ENCODE results near the gene SIN3A.
"Not testable (repeated sequence)": the region's sequence is repeated elsewhere in the genome, so short reads cannot be mapped to it uniquely, and the experiment has no call there.

The SIN3A gene

DNA sequence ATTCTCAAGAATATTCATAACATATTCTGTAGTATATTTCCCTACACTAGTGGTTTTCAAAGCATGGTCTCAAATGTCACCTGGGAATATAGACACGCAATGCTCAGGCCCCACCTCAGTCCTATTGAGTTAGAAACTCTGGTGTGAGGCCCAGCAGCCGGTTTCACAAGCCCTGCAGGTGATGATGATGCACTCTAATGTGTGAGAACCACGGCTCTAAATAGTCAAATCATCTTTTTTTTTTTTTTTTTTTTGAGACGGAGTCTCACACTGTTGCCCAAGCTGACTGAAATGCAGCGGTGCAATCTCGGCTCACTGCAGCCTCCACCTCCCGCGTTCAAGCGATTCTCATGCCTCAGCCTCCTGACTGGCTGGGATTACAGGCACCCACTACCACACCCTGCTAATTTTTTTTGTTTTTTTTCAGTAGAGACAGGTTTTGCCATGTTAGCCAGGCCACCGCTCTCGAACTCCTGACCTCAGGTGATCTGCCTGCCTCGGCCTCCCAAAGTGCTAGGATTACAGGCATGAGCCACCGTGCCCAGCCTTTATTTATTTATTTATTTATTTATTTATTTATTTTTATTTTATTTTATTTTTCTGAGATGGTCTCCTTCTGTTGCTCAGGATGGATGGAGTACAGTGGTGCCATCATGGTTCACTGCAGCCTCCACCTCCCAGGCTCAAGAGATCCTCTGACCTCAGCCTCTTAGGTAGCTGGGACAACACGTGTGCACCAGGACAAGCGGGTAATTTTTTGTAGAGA, 117.7 kb downstream of the SIN3A start:
- DNase-seq = not testable (repeated sequence)

DNA sequence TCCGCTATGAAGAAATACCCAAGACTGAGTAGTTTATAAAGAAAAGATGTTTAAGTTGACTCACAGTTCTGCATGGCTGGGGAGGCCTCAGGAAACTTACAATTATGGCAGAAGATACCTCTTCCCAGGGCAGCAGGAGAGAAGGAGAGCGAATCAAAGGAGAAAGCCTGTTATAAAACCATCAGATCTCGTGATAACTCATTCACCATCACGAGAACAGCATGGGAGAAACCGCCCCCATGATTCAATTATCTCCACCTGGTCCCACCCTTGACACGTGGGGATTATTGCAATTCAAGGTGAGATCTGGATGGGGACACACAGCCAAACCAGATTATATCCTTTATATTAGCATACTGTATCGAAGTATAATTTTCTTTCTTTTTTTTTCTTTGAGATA, 119.4 kb downstream of the SIN3A start:
- DNase-seq = not testable (repeated sequence)

DNA sequence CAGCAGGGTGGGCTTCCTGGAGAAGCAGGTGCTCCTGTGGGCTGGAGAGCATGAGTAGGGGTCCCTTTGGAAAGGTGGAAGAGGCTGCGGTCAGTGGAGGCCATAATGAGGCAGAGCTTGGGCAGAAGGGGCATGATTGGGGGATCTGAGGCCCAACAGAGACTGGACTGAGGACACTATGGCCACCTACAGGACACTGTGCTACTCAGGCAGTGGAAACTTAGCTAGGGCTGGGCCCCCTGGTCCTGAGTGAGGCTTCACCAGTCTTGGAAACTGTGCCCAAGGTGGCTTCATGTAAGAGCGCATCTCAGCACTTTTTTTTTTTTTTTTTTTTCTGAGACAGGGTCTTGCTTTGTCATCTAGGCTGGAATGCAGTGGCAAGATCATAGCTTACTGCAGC, 121.9 kb downstream of the SIN3A start:
- no peak for DNase-seq

DNA sequence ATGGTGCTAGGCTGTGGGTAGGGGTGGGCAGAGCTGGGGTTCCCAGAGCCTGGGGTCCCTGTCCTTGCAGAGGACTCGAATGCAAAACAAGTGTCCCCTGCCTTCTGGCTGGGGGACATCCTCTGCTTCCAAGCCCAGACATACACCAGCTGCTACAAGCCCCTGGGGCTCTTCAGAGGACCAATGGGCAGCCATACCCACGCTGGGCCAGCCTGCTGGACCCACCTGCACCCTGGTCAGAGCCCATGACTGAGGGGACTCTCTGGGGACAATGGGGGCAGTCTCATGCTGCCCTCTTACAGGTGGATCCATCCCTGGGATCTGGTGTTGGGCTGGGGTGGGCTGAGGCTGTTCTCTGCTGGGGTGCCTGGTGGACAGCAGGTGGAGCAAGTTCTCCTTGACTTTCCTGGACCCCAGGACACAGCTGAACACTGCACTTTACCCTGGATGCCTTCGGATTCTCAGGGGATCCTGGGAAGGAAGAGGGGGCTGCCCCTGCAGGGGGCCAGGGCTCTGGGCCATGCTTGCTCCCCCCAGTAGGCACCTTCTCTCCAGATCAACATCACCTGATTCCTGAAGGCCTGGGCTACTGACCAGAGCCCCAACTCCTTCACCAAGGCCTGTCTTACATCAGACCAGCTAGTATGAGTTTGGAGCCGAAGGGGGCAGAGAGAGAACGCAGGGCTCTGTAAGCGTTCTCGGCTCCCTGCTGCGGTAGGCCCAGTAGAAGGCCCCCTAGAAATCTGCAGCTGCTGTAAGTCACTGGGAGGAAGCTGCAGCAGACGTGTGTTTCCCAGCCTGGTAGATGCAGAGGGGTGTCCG, 122.8 kb downstream of the SIN3A start:
- DNase-seq = no peak

DNA sequence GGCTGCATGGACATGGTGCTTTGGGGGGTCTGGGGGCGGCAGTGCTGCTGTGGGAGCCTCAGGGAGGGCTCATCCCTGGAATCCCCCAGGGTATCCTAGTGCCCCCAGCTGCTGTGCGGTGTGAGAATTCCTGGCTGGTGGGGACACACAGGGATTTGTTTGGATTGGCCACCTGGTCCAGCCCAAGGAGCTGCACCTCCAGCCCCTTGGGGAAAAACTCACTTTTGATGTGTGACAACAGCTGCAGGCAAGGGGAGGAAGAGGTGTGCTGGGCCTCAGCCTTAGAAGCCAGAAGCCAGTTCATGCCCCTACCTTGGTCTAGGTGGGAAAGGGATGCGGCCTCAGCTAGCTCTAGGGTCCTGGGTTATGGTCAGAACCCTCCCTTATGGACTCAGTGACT, 124.0 kb downstream of the SIN3A start:
- no peak for DNase-seq

DNA sequence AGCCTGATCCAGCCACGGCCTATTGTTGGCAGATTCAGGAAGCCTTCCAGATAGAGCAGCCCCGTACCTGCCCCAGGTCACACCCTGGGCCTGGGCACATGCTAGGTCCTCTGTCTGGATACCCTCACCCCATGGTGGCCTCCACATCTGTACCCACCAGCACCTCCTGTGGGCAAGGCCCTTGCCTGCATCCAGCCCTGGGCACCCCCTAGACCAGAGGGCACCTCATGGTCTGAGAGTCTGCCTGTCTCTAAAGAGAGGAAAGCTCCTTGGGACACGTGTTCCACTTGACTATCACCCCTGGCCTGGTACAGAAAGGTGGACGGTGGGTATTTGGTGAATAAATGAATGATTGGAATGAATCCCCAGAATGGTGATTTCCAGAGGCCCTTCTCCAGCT, 124.5 kb downstream of the SIN3A start:
- no peak for DNase-seq

DNA sequence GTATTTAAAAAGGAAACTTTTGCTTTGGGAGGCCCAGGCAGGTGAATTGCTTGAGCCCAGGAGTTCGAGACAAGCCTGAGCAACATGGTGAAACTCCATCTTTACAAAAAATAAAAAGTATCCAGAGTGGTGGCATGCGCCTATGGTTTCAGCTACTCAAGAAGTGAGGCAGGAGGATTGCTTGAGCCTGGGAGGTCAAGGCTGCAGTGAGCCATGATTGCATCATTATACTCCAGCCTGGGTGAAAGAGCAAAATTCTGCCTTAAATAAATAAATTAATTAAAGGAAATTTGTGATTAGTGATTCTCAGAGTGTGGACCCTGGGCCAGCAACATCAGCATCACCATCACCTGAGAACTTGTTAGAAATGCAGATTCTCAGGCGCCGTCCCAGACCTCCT, 125.6 kb downstream of the SIN3A start:
- DNase-seq = no peak

DNA sequence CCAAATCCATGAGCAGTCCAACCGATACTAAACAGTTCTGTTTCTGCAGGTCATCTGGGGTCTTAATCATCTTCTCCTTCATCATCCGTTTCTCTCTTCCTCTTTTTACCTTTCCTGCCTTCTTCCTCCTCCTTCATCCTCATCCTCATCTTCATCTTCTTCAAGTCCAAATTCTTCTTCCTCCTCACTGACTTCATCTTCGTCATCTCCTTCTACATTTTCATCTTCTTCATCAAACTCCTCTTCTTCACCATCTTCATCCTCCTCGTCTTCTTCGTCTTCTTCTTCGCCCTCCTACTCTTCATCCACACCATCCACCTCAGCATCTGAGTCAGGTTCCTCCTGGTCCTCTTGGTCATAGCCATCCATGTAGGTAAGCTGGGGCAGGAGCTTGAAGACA, 129.8 kb downstream of the SIN3A start:
- no peak for DNase-seq
